ENCODE results near the gene NCAM2. TPM values are rescaled to one million over a fixed set of nuclear protein-coding genes. Genes with fewer than 3 reads are reported as not detected.

The NCAM2 gene
- total and polyA plus RNA-seq, 4 donors = 0.45 to 11.7 (median 5.8) TPM

- Histone ChIP-seq H3K27me3 (ENCODE audit: control insufficient read depth in 3 of 3, insufficient read depth in 3 of 3, low read length in 2 of 3) (no peaks in the 10 kb centered on the region), H3K9ac (ENCODE audit: insufficient read depth in 1 of 2, low read length in 2 of 2) (no peak overlapping the region), H3K9me3 (ENCODE audit: control insufficient read depth in 4 of 4, insufficient read depth in 3 of 4, low read length in 3 of 4) (peaks cover 0 to 11% (median 3%) of the 10 kb centered on the region in 4 donors), H3K4me3 (no peak overlapping the region), H3K27ac (ENCODE audit: low read depth in 1 of 2, low read length in 1 of 2) (no peak overlapping the region), H3K36me3 (ENCODE audit: control insufficient read depth in 4 of 4, insufficient read depth in 4 of 4, low read length in 4 of 4) (no peaks in the 10 kb centered on the region), H3K4me1 (ENCODE audit: control insufficient read depth in 5 of 5, insufficient read depth in 5 of 5, low read length in 5 of 5) (no peaks in the 10 kb centered on the region)
- 78 to 85% methylated on average over 2 of the region's 2 CpGs for WGBS, 2 donors
- no peak for TF ChIP-seq CTCF (IDR thresholded peaks at IDR 0.05; ENCODE audit: control extremely low read depth, extremely low read depth)
- DNase-seq = no peak
- ATAC-seq (ENCODE audit: insufficient read depth, low FRiP score) = no peak
Measured at GRCh38 chr21:21559285-21560045, 561.3 kb downstream of the NCAM2 start.
